Cardiac septum (tissue), 1 donor: ENCODE data around the gene ASB10. TPM values are rescaled to one million over a fixed set of nuclear protein-coding genes. Genes with fewer than 3 reads are reported as not detected.

Experiments
- DNase-seq: peaks from one replicate; pipeline ENCODE4 v3.0.0-alpha.2; 2020; ENCODE audit warnings: low spot score
- intact Hi-C: fragments of 100-400 bp; cut with DNase I; formaldehyde crosslinking; loops from one replicate; pipeline ENCODE4 v1.14.0; 2022
- total RNA-seq: library from RNA; stranded (reverse); fragmentation: NEBNext Ultra II Directional; extraction: Animal tissue kit (Norgen Biotek cat#: 25700); gene quantifications from one replicate; pipeline ENCODE4 v1.2.1, GENCODE V29; 2021
- donor health status: DM: no; HTN: no; CAD: no.

The ASB10 gene
- total RNA-seq, 1 donor from 2014 or later: 17.3 TPM

- DNase-seq: no peak
- intact Hi-C loops: no loop called here
These were observed 55.8 kb downstream of the ASB10 start for GRCh38 chr7:151131224-151131591.

GRCh38 chr7:151130741-151131157, 56.3 kb downstream of the ASB10 start:
- no peak for DNase-seq
- intact Hi-C loops: no loop called here

GRCh38 chr7:151129960-151130591, 57.0 kb downstream of the ASB10 start:
- intact Hi-C loops: no loop called here
- no peak for DNase-seq

GRCh38 chr7:151129117-151129959, 57.7 kb downstream of the ASB10 start:
- DNase-seq: no peak
- intact Hi-C loops: no loop called here

GRCh38 chr7:151128716-151129115, 58.3 kb downstream of the ASB10 start:
- DNase-seq: no peak
- intact Hi-C loops: no loop called here

- DNase-seq: no peak
- intact Hi-C loops: no loop called here
These were observed 58.9 kb downstream of the ASB10 start for GRCh38 chr7:151128144-151128543.

- DNase-seq: no peak
- intact Hi-C loops: no loop called here
These were observed 60.4 kb downstream of the ASB10 start for GRCh38 chr7:151126491-151127137.

GRCh38 chr7:151125846-151126481, 61.1 kb downstream of the ASB10 start:
- DNase-seq: no peak
- intact Hi-C loops: loop anchor here (1.0 kb wide), 1 partner anchor 45 kb away; no protein-coding TSS in a partner anchor

Other genes with a start within 250 kb of the ASB10 start
- gene KCNH2, start 208.9 kb downstream of the ASB10 start, total RNA-seq: 61.9 TPM
- 26.5 TPM for gene NOS3, start 196.2 kb downstream of the ASB10 start, total RNA-seq
- 0.13 TPM for gene ATG9B, start 162.8 kb downstream of the ASB10 start, total RNA-seq
- 28.5 TPM for gene ABCB8, start 158.8 kb downstream of the ASB10 start, total RNA-seq
- gene ASIC3, start 138.7 kb downstream of the ASB10 start, total RNA-seq: 5.2 TPM
- gene CDK5, start 129.4 kb downstream of the ASB10 start, total RNA-seq: 9.4 TPM
- gene SLC4A2, start 127.7 kb downstream of the ASB10 start, total RNA-seq: 83.4 TPM
- gene FASTK, start 106.4 kb downstream of the ASB10 start, total RNA-seq: 93.3 TPM
- gene TMUB1, start 103.8 kb downstream of the ASB10 start, total RNA-seq: 29.0 TPM
- gene AGAP3, start 100.8 kb downstream of the ASB10 start, total RNA-seq: 67.5 TPM
- gene GBX1, start 19.6 kb downstream of the ASB10 start, total RNA-seq: 0.57 TPM
- not detected for gene H2BK1, start 23.2 kb upstream of the ASB10 start, total RNA-seq
- 28.8 TPM for gene ABCF2, start 40.0 kb upstream of the ASB10 start, total RNA-seq
- 31.0 TPM for gene CHPF2, start 45.2 kb upstream of the ASB10 start, total RNA-seq
- 112 TPM for gene SMARCD3, start 61.4 kb upstream of the ASB10 start, total RNA-seq
- 32.6 TPM for gene NUB1, start 154.6 kb upstream of the ASB10 start, total RNA-seq
- not detected for gene WDR86, start 222.8 kb upstream of the ASB10 start, total RNA-seq